K562 (cell line): ENCODE data around the gene PRKAR2B. TPM values are rescaled to one million over a fixed set of nuclear protein-coding genes. Genes with fewer than 3 reads are reported as not detected.

Experiments
- ARHGAP35 ChIP-seq: fragments of 450-650 bp; IDR thresholded peaks from 2 replicates; pipeline ENCODE4 v1.6.1; 2018; ENCODE audit not compliant: partially characterized antibody
- ARID2 ChIP-seq: fragments of 450-650 bp; IDR thresholded peaks from 2 replicates; pipeline ENCODE4 v1.6.1; 2017; ENCODE audit warnings: antibody characterized with exemption, mild to moderate bottlenecking
- BCOR ChIP-seq: fragments of 450-650 bp; IDR thresholded peaks from 2 replicates; pipeline ENCODE4 v1.6.1; 2016
- CBX2 ChIP-seq: fragments of 200-600 bp; sonication (generic); IDR thresholded peaks from one replicate; pipeline ENCODE4 v1.6.1; 2012; ENCODE audit warnings: mild to moderate bottlenecking, low read length, inconsistent platforms; ENCODE audit not compliant: insufficient read depth, poor library complexity, severe bottlenecking
- ELF4 ChIP-seq: fragments of 450-650 bp; formaldehyde crosslinking; IDR thresholded peaks from 2 replicates; pipeline ENCODE4 v1.4.0; 2022; ENCODE audit warnings: missing genetic modification characterization
- JUN ChIP-seq, 2 experiments: sonication (generic) in 1 of 2; formaldehyde crosslinking in 1 of 2; IDR thresholded peaks; 2 replicates each; pipeline versions ENCODE4 v1.6.1 to v1.8.0; 2012 to 2022; ENCODE audit warnings: borderline replicate concordance in 2 of 2, mild to moderate bottlenecking in 2 of 2, improper control_type of control experiment in 1 of 2, low read depth in 1 of 2, low read length in 1 of 2, missing genetic modification reagents in 1 of 2
- NFATC3 ChIP-seq: fragments of 450-650 bp; IDR thresholded peaks from 2 replicates; pipeline ENCODE4 v1.6.1; 2017; ENCODE audit warnings: mild to moderate bottlenecking
- NFE2L1 ChIP-seq: fragments of 450-650 bp; IDR thresholded peaks from 2 replicates; pipeline ENCODE4 v1.6.1; 2016; ENCODE audit warnings: missing genetic modification characterization, low read depth, mild to moderate bottlenecking, missing compliant biosample characterization, moderate library complexity, borderline replicate concordance
- NR2F6 ChIP-seq: fragments of 450-650 bp; formaldehyde crosslinking; IDR thresholded peaks from 2 replicates; pipeline ENCODE4 v1.4.0; 2020; ENCODE audit warnings: mild to moderate bottlenecking
- NRF1 ChIP-seq, 2 experiments: fragments of 450-650 bp; IDR thresholded peaks in 1 of 2; conservative IDR thresholded peaks in 1 of 2; 2 replicates each; pipeline ENCODE4 v1.6.1; 2014; ENCODE audit warnings: mild to moderate bottlenecking in 2 of 2
- RHOXF2B ChIP-seq: fragments of 250-450 bp; sonication (Bioruptor Pico); conservative IDR thresholded peaks from 2 replicates; pipeline ENCODE4 v1.5.1; 2021
- ZNF609 ChIP-seq: sonication (generic); formaldehyde crosslinking; IDR thresholded peaks from 2 replicates; pipeline ENCODE4 v1.8.1; 2023; ENCODE audit warnings: missing genetic modification reagents, mild to moderate bottlenecking, borderline replicate concordance
- polyA plus RNA-seq, 8 experiments: library from polyadenylated mRNA; depleted of rRNA in 4 of 8; stranded (reverse) in 5 of 8; unstranded in 3 of 8; fragments of >200 nt; fragmentation: Nextera tagmentation in 2 of 8; fragmentation: Illumina TruSeq in 1 of 8; extraction: Ambion mirVana in 2 of 8; extraction: Trizol in 1 of 8; gene quantifications; 2 replicates each; pipeline versions ENCODE4 v1.2.1 to v1.2.3, GENCODE V29; 2011 to 2014; ENCODE audit warnings: inconsistent platforms in 1 of 8, missing spikeins in 1 of 8
- total RNA-seq, 7 experiments: library from RNA; depleted of rRNA in 6 of 7; stranded (reverse); fragments of >200 nt in 6 of 7; fragmentation: Illumina TruSeq in 2 of 7; extraction: Trizol in 2 of 7; gene quantifications; 2 replicates each; pipeline versions ENCODE4 v1.2.1 to v1.2.3, GENCODE V29; 2011 to 2021; ENCODE audit warnings: low replicate concordance in 1 of 7
- TF ChIP-seq, protein P1 (sequence below), 2 experiments: fragments of 450-650 bp; IDR thresholded peaks; 2 replicates each; pipeline ENCODE4 v1.6.1; 2016; ENCODE audit warnings: mild to moderate bottlenecking in 2 of 2, borderline replicate concordance in 1 of 2, low read depth in 1 of 2, moderate library complexity in 1 of 2

PRKAR2B gene
- total and polyA plus RNA-seq, 9 of the 15 experiments (the other 6 are each of a cell fraction or from before 2014, with no cell fraction given), result 59.0 to 173 (median 129) TPM

DNA sequence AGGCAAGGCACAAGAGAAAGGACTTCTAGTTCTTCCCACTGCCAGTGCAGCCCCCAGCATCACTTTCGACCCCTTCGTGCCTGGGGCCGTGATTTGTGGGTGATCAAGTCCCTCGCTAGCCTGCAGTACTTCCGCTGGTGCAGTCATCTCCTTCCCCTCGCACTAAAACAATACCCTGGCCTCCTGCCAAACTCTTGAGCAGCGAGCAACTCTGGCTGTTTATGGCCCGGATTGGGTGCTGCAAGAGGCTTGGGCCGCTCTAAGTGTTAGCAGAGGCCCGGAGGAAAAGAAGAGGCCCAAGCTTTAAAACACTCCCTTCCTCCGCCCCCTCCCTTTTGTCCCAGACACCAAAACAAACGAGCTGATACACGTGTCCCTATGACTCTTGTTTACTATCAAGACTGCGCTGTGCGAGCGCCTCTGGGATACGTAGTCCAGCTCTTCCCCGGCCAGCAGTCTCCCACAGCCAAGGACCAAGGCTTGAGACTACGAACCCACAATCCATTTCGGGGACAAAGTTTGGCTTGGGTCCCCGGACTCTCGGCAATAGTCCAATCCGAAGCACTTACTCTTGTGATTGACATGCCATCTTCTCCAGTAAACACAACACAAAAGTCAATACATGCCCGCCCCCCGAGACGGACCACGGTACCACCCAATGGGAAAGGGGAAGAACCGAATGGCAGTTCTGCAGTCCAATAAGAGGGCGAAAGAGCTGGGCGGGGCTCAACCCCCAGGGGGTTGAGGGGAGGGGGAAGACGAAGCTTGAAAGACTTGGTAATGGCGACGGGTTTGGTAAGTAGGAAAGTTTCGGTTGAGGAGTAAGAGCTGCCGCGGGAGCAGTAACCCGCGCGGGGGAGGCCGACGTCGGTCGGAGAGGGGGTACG, 124.0 kb downstream of the PRKAR2B start, which contains the start of gene HBP1 (continued):
- TF ChIP-seq, protein P1, sequence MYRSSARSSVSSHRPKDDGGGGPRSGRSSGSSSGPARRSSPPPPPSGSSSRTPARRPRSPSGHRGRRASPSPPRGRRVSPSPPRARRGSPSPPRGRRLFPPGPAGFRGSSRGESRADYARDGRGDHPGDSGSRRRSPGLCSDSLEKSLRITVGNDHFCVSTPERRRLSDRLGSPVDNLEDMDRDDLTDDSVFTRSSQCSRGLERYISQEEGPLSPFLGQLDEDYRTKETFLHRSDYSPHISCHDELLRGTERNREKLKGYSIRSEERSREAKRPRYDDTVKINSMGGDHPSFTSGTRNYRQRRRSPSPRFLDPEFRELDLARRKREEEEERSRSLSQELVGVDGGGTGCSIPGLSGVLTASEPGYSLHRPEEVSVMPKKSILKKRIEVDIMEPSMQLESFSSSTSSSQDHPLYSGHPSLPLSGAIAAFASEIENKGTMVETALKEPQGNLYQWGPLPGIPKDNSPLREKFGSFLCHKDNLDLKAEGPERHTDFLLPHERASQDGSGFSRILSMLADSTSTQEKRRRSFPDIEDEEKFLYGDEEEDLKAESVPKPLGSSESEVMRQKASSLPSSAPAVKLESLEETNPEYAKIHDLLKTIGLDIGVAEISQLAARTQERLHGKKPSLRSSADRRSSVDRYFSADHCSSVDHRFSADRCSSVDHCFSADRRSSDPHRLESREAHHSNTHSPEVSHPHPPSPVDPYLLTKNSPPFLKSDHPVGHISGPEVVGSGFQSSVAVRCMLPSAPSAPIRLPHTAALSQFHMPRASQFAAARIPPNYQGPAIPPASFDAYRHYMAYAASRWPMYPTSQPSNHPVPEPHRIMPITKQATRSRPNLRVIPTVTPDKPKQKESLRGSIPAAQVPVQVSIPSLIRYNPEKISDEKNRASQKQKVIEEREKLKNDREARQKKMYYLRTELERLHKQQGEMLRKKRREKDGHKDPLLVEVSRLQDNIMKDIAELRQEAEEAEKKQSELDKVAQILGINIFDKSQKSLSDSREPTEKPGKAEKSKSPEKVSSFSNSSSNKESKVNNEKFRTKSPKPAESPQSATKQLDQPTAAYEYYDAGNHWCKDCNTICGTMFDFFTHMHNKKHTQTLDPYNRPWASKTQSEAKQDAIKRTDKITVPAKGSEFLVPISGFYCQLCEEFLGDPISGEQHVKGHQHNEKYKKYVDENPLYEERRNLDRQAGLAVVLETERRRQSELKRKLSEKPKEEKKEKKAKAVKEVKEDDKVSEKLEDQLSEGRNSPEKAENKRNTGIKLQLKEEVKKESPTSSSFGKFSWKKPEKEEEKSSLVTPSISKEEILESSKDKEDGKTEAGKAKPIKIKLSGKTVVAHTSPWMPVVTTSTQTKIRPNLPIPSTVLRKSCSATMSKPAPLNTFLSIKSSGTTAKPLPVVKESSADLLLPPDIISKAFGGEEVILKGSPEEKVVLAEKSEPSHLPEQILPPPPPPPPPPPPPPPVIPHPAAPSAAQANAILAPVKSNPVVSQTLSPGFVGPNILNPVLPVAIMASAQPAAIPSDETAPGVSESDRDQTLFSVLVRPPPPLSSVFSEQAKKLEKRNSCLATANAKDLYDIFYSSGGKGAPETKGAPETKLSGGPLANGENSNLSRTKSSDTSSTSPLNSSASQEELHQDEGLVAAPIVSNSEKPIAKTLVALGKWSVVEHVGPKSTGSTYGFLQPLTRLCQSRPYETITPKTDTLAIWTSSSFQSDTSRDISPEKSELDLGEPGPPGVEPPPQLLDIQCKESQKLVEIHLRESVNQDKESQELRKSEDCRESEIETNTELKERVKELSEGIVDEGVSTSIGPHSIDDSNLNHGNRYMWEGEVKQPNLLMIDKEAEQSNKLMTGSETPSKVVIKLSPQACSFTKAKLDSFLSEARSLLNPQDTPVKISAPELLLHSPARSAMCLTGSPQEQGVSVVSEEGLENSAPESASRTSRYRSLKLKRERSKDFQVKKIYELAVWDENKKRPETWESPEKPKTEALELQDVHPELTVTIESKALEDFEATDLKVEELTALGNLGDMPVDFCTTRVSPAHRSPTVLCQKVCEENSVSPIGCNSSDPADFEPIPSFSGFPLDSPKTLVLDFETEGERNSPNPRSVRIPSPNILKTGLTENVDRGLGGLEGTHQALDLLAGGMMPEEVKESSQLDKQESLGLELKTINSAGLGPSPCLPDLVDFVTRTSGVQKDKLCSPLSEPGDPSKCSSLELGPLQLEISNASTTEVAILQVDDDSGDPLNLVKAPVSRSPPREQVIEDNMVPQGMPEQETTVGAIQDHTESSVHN (IDR thresholded peaks at IDR 0.05; ENCODE audit: borderline replicate concordance in 1 of 2, low read depth in 1 of 2), result no peak; a peak in 2 of 4 replicates
- TF ChIP-seq ARID2 (no peak), NFE2L1 (tag) (no peak), ZNF609 (CRISPR knock-in tag) (no peak; the same call in 1 of the 2 replicates), NR2F6 (CRISPR knock-in tag) (no peak), ARHGAP35 (no peak), NFATC3 (no peak), RHOXF2B (CRISPR knock-in tag) (peak; percentile 83; the same call in 1 of the 2 replicates), ELF4 (CRISPR knock-in tag) (0 out of 2 replicates have a peak, but pooled peaks have one; percentile 52), JUN (IDR thresholded peaks at IDR 0.05; ENCODE audit: borderline replicate concordance, low read depth, low read length) (peak; percentile 81; the same call in 1 of the 2 replicates), JUN (CRISPR knock-in tag; IDR thresholded peaks at IDR 0.05; ENCODE audit: borderline replicate concordance) (no peak; the same call in 1 of the 2 replicates), CBX2 (no peak), NRF1 (conservative IDR thresholded peaks at IDR 0.05 in 1 of 2, IDR thresholded peaks at IDR 0.05 in 1 of 2) (peak; percentile 77 to 83), BCOR (no peak)
